HEK293 (cell line): ENCODE data around the gene EIF4E1B.

Experiments
- BCL11A ChIP-seq: fragments of 450-650 bp; formaldehyde crosslinking; IDR thresholded peaks from 2 replicates; pipeline ENCODE4 v1.5.1; 2016; ENCODE audit warnings: low read depth, missing biosample characterization, missing genetic modification characterization
- BCL11B ChIP-seq: fragments of 450-650 bp; formaldehyde crosslinking; IDR thresholded peaks from 2 replicates; pipeline ENCODE4 v1.5.1; 2016; ENCODE audit warnings: low read depth, missing biosample characterization, missing genetic modification characterization
- GLIS2 ChIP-seq: fragments of 450-650 bp; formaldehyde crosslinking; IDR thresholded peaks from 2 replicates; pipeline ENCODE4 v1.5.1; 2016; ENCODE audit warnings: missing biosample characterization, missing genetic modification characterization
- HOXA7 ChIP-seq: sonication (generic); formaldehyde crosslinking; IDR thresholded peaks from 2 replicates; pipeline ENCODE4 v1.8.1; 2022; ENCODE audit warnings: missing genetic modification reagents, borderline replicate concordance
- HOXD13 ChIP-seq: sonication (generic); formaldehyde crosslinking; IDR thresholded peaks from 2 replicates; pipeline ENCODE4 v1.8.0; 2022; ENCODE audit warnings: missing genetic modification reagents, borderline replicate concordance
- PRDM1 ChIP-seq: fragments of 450-650 bp; formaldehyde crosslinking; IDR thresholded peaks from 2 replicates; pipeline ENCODE4; 2016; ENCODE audit warnings: missing biosample characterization, missing genetic modification characterization
- YY2 ChIP-seq: fragments of 450-650 bp; formaldehyde crosslinking; IDR thresholded peaks from 2 replicates; pipeline ENCODE4 v1.5.1; 2016; ENCODE audit warnings: missing biosample characterization, missing genetic modification characterization
- ZBTB8A ChIP-seq: fragments of 450-650 bp; formaldehyde crosslinking; IDR thresholded peaks from 2 replicates; pipeline ENCODE4 v1.5.1; 2016; ENCODE audit warnings: missing biosample characterization, missing genetic modification characterization
- ZFP3 ChIP-seq: fragments of 450-650 bp; formaldehyde crosslinking; IDR thresholded peaks from 2 replicates; pipeline ENCODE4 v1.5.1; 2016; ENCODE audit warnings: low read depth, missing biosample characterization, missing genetic modification characterization
- ZFP37 ChIP-seq: fragments of 450-650 bp; formaldehyde crosslinking; IDR thresholded peaks from 2 replicates; pipeline ENCODE4 v1.5.1; 2016; ENCODE audit warnings: missing biosample characterization, missing genetic modification characterization
- ZFP41 ChIP-seq: fragments of 450-650 bp; formaldehyde crosslinking; IDR thresholded peaks from 2 replicates; pipeline ENCODE4 v1.5.1; 2016; ENCODE audit warnings: missing biosample characterization, missing genetic modification characterization, borderline replicate concordance
- ZNF175 ChIP-seq: fragments of 450-650 bp; formaldehyde crosslinking; IDR thresholded peaks from 2 replicates; pipeline ENCODE4 v1.5.1; 2016; ENCODE audit warnings: missing biosample characterization, missing genetic modification characterization
- ZNF239 ChIP-seq: fragments of 450-650 bp; formaldehyde crosslinking; IDR thresholded peaks from 2 replicates; pipeline ENCODE4 v1.5.1; 2016; ENCODE audit warnings: missing biosample characterization, missing genetic modification characterization
- ZNF302 ChIP-seq: fragments of 450-650 bp; formaldehyde crosslinking; IDR thresholded peaks from 2 replicates; pipeline ENCODE4 v1.5.1; 2016; ENCODE audit warnings: missing biosample characterization, missing genetic modification characterization, low read depth
- ZNF366 ChIP-seq: fragments of 450-650 bp; formaldehyde crosslinking; conservative IDR thresholded peaks from 2 replicates; pipeline ENCODE4 v1.5.1; 2016; ENCODE audit warnings: missing biosample characterization, missing genetic modification characterization
- ZNF426 ChIP-seq: fragments of 450-650 bp; formaldehyde crosslinking; IDR thresholded peaks from 2 replicates; pipeline ENCODE4 v1.5.1; 2017; ENCODE audit warnings: missing biosample characterization, missing genetic modification characterization, mild to moderate bottlenecking, inconsistent platforms, moderate library complexity
- ZNF510 ChIP-seq: fragments of 450-650 bp; formaldehyde crosslinking; IDR thresholded peaks from 2 replicates; pipeline ENCODE4 v1.5.1; 2018; ENCODE audit warnings: mild to moderate bottlenecking, missing genetic modification characterization, missing biosample characterization; ENCODE audit not compliant: insufficient replicate concordance
- ZNF514 ChIP-seq: fragments of 450-650 bp; formaldehyde crosslinking; IDR thresholded peaks from 2 replicates; pipeline ENCODE4 v1.5.1; 2016; ENCODE audit warnings: missing biosample characterization, missing genetic modification characterization
- ZNF600 ChIP-seq: fragments of 450-650 bp; formaldehyde crosslinking; IDR thresholded peaks from 2 replicates; pipeline ENCODE4 v1.5.1; 2016; ENCODE audit warnings: missing biosample characterization, missing genetic modification characterization
- ZNF677 ChIP-seq: fragments of 450-650 bp; IDR thresholded peaks from 2 replicates; pipeline ENCODE4 v1.5.0; 2018; ENCODE audit warnings: missing biosample characterization, mild to moderate bottlenecking, missing genetic modification characterization, moderate library complexity
- ZNF768 ChIP-seq: fragments of 450-650 bp; formaldehyde crosslinking; IDR thresholded peaks from 2 replicates; pipeline ENCODE4 v1.5.1; 2018; ENCODE audit warnings: missing biosample characterization, mild to moderate bottlenecking, missing genetic modification characterization
- TF ChIP-seq, protein P1 (sequence below): fragments of 450-650 bp; formaldehyde crosslinking; IDR thresholded peaks from 2 replicates; pipeline ENCODE4 v1.5.1; 2016; ENCODE audit warnings: missing biosample characterization, missing genetic modification characterization
- TF ChIP-seq, protein P2 (sequence below): fragments of 450-650 bp; formaldehyde crosslinking; IDR thresholded peaks from 2 replicates; pipeline ENCODE4 v1.5.1; 2016; ENCODE audit warnings: missing biosample characterization, missing genetic modification characterization, borderline replicate concordance
- TF ChIP-seq, protein P3 (sequence below): fragments of 450-650 bp; formaldehyde crosslinking; IDR thresholded peaks from 2 replicates; pipeline ENCODE4 v1.5.1; 2016; ENCODE audit warnings: missing biosample characterization, missing genetic modification characterization, borderline replicate concordance
- TF ChIP-seq, protein P4 (sequence below): fragments of 450-650 bp; formaldehyde crosslinking; IDR thresholded peaks from 2 replicates; pipeline ENCODE4 v1.5.1; 2016; ENCODE audit warnings: missing biosample characterization, missing genetic modification characterization
- TF ChIP-seq, protein P5 (sequence below): fragments of 450-650 bp; formaldehyde crosslinking; IDR thresholded peaks from 2 replicates; pipeline ENCODE4 v1.5.1; 2016; ENCODE audit warnings: missing biosample characterization, missing genetic modification characterization

Gene EIF4E1B

DNA sequence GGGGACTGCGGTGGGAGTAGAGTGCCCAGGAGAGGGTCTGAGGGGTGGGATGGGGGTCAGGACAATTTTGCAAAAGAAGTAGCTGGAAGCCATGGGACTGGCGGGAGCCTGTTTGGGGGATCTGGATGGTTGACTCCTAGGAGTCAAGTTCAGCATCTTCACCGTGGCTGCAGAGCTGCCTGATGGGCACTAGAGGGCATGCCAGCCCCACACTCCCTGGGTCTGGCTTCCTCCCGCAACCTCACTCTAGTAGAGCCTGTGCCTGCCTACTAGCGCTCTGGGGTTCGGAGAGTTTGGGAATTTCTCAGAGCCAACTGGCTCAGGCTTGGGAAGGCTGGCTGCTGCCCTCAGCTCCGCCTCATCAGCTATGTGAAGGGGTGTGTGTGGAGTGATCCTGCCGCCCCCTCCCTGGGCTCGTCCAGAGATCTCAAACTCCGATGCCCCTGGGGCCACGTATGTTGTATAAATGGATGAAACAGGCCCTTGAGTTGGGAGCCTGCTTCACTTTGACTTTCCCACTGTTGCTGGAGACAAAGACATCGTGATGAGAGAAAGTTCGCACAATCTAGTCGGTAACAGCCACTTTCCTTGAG is 27.6 kb downstream of the EIF4E1B start (continued):
- TF ChIP-seq, protein P1, sequence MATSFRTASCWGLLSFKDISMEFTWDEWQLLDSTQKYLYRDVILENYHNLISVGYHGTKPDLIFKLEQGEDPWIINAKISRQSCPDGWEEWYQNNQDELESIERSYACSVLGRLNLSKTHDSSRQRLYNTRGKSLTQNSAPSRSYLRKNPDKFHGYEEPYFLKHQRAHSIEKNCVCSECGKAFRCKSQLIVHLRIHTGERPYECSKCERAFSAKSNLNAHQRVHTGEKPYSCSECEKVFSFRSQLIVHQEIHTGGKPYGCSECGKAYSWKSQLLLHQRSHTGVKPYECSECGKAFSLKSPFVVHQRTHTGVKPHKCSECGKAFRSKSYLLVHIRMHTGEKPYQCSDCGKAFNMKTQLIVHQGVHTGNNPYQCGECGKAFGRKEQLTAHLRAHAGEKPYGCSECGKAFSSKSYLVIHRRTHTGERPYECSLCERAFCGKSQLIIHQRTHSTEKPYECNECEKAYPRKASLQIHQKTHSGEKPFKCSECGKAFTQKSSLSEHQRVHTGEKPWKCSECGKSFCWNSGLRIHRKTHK (tag by site-specific recombination): no peak
- TF ChIP-seq, protein P2, sequence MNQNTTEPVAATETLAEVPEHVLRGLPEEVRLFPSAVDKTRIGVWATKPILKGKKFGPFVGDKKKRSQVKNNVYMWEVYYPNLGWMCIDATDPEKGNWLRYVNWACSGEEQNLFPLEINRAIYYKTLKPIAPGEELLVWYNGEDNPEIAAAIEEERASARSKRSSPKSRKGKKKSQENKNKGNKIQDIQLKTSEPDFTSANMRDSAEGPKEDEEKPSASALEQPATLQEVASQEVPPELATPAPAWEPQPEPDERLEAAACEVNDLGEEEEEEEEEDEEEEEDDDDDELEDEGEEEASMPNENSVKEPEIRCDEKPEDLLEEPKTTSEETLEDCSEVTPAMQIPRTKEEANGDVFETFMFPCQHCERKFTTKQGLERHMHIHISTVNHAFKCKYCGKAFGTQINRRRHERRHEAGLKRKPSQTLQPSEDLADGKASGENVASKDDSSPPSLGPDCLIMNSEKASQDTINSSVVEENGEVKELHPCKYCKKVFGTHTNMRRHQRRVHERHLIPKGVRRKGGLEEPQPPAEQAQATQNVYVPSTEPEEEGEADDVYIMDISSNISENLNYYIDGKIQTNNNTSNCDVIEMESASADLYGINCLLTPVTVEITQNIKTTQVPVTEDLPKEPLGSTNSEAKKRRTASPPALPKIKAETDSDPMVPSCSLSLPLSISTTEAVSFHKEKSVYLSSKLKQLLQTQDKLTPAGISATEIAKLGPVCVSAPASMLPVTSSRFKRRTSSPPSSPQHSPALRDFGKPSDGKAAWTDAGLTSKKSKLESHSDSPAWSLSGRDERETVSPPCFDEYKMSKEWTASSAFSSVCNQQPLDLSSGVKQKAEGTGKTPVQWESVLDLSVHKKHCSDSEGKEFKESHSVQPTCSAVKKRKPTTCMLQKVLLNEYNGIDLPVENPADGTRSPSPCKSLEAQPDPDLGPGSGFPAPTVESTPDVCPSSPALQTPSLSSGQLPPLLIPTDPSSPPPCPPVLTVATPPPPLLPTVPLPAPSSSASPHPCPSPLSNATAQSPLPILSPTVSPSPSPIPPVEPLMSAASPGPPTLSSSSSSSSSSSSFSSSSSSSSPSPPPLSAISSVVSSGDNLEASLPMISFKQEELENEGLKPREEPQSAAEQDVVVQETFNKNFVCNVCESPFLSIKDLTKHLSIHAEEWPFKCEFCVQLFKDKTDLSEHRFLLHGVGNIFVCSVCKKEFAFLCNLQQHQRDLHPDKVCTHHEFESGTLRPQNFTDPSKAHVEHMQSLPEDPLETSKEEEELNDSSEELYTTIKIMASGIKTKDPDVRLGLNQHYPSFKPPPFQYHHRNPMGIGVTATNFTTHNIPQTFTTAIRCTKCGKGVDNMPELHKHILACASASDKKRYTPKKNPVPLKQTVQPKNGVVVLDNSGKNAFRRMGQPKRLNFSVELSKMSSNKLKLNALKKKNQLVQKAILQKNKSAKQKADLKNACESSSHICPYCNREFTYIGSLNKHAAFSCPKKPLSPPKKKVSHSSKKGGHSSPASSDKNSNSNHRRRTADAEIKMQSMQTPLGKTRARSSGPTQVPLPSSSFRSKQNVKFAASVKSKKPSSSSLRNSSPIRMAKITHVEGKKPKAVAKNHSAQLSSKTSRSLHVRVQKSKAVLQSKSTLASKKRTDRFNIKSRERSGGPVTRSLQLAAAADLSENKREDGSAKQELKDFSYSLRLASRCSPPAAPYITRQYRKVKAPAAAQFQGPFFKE: no peak
- TF ChIP-seq YY2 (no peak), ZNF600 (tag by site-specific recombination) (peak; percentile 69), ZNF302 (no peak), ZFP37 (no peak), PRDM1 (tag by site-specific recombination) (no peak), HOXA7 (no peak), ZNF239 (tag by site-specific recombination) (no peak), ZNF175 (tag by site-specific recombination) (no peak), BCL11A (tag by site-specific recombination) (no peak), ZNF768 (no peak), ZFP3 (tag by site-specific recombination) (no peak), GLIS2 (no peak), ZBTB8A (tag by site-specific recombination) (no peak), ZNF510 (no peak), HOXD13 (CRISPR knock-in tag) (no peak), ZNF514 (tag by site-specific recombination) (no peak), ZFP41 (tag by site-specific recombination) (no peak), ZNF677 (tag by site-specific recombination) (no peak), ZNF426 (tag by site-specific recombination) (no peak), BCL11B (tag by site-specific recombination) (no peak), ZNF366 (tag by site-specific recombination) (no peak)
- TF ChIP-seq, protein P3, sequence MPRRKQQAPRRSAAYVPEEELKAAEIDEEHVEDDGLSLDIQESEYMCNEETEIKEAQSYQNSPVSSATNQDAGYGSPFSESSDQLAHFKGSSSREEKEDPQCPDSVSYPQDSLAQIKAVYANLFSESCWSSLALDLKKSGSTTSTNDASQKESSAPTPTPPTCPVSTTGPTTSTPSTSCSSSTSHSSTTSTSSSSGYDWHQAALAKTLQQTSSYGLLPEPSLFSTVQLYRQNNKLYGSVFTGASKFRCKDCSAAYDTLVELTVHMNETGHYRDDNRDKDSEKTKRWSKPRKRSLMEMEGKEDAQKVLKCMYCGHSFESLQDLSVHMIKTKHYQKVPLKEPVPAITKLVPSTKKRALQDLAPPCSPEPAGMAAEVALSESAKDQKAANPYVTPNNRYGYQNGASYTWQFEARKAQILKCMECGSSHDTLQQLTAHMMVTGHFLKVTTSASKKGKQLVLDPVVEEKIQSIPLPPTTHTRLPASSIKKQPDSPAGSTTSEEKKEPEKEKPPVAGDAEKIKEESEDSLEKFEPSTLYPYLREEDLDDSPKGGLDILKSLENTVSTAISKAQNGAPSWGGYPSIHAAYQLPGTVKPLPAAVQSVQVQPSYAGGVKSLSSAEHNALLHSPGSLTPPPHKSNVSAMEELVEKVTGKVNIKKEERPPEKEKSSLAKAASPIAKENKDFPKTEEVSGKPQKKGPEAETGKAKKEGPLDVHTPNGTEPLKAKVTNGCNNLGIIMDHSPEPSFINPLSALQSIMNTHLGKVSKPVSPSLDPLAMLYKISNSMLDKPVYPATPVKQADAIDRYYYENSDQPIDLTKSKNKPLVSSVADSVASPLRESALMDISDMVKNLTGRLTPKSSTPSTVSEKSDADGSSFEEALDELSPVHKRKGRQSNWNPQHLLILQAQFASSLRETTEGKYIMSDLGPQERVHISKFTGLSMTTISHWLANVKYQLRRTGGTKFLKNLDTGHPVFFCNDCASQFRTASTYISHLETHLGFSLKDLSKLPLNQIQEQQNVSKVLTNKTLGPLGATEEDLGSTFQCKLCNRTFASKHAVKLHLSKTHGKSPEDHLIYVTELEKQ (tag by site-specific recombination): no peak
- TF ChIP-seq, protein P4, sequence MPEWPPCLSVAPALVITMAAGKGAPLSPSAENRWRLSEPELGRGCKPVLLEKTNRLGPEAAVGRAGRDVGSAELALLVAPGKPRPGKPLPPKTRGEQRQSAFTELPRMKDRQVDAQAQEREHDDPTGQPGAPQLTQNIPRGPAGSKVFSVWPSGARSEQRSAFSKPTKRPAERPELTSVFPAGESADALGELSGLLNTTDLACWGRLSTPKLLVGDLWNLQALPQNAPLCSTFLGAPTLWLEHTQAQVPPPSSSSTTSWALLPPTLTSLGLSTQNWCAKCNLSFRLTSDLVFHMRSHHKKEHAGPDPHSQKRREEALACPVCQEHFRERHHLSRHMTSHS (tag by site-specific recombination): no peak
- TF ChIP-seq, protein P5, sequence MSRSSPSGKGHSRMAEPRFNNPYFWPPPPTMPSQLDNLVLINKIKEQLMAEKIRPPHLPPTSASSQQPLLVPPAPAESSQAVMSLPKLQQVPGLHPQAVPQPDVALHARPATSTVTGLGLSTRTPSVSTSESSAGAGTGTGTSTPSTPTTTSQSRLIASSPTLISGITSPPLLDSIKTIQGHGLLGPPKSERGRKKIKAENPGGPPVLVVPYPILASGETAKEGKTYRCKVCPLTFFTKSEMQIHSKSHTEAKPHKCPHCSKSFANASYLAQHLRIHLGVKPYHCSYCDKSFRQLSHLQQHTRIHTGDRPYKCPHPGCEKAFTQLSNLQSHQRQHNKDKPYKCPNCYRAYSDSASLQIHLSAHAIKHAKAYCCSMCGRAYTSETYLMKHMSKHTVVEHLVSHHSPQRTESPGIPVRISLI (tag by site-specific recombination): no peak
